Medulla oblongata (tissue), 1 donor: ENCODE measurements around the gene BRD2.
"Not testable (repeated sequence)": the region's sequence is repeated elsewhere in the genome, so short reads cannot be mapped to it uniquely, and the experiment has no call there.

Source experiments
- DNase-seq: peaks from one replicate; pipeline ENCODE4 v3.0.0-alpha.2; 2015; ENCODE audit errors: extremely low spot score

The BRD2 gene

DNA sequence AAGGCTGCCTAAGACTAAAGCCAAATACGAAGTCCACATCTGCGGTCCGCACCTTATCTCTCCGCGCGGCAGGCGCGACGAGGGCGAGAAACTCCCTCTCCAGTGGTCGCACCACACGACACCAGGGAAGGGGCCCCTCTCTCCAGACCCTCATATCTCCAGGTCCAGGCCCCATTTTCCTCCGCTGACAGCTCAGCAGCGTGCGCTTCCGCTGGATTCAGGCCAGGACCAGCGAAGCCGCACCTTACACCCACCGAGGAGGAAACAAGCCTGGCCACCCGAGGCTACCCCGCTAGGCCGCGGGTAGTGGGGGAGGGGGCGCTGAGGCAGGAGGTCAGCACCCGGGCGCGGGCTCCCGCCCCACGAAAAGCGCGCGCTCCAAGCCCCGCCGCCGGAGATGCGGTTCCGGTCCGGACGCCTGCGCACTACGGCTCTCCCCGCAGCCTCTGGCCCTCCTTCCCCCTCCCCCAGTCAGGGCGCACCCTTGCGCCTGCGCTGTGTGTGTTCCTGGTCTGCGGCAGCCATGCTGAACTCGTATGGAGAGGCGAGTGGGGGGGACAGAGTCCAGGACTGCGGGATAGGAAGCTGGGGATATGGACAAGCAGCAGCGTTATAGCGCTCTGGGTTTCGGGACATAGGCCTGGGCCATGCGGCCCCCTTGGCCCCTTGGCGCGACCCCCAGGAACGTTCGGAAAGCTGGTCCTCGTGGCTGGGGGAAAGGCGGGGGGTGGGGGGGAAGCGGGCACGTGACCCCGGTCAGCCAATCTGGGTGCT, at the start of gene BRD2:
Gene BRD2, plus strand, starts transcription at position 502 of the 774 bp plus-strand sequence. CDS start 4,305 bp downstream, outside the sequence.
- DNase-seq = peak; percentile 99

DNA sequence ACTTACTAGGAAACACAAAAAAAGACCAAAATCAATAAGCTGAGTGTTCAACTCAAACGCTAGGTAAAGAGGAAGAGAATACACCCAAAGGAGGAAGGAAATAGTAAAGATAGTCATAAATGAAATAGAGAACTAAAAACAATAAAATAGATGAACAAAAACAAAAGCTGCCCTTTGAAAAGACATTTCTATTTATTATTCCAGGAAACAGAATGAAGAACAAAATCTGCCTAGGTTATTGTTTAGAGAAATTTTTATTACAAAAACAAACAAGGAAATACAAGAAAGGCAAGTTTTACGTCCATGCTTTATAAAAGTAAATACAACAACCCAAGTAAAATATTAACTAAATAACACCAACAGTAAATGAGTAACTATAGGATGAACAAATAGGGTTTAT, 47.7 kb upstream of the BRD2 start:
- DNase-seq = no peak

- no peak for DNase-seq
Measured at GRCh38 chr6:32922083-32922482, 46.3 kb upstream of the BRD2 start.

DNA sequence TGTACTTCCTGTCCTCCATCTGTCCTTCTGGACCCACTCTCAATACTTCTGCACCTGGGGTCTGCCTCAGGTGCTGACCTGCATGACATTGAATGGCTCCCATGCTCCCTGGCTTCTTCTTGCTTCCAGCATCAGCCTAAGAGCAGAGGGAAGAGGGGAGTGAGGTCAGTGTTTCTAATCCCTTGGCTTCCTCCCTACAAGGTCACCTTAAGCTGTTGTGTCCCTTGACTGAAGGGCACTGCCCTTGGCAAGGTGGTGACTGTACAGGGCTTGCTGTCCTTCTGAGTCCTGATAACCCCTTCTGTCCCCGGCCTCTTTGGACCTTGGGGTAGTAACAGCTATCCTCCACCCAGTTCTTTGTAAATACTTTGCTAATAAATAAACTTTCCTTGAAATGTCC, 37.2 kb upstream of the BRD2 start:
- DNase-seq = no peak

DNA sequence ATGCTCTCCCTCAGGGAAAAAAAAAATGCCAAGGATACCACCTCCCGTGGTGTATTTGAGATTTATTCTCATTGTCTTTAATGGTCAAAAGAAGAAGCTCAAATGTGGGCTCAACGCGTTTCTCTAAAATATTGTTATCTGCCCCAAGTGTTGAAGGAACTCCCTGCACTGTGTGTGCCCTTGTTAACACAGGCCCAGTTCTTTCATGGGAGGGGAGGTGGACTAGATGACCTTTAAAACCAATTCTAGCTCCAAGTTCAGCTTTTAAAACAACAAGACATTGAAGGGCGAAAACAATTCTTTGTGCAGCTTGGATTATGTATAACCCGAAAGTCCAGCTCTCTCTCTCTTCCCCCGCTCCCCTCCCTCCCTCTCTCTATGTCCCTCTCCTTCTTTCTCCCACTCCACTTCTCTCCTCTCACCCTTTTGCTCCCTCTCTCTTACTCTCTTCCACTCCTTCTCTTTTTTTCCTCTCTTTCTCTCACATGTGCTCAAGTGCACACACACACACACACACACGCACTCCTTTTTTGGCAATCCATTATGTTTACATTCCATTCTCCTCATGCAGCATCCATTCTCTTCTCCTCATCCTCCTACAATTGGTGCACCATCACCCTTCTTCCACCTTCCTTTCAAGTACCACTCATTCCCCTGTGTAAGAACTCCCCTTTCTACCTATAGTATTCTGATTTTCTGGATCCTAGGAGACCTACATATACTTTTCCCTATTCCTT, 36.1 kb upstream of the BRD2 start:
- no peak for DNase-seq

GRCh38 chr6:32933661-32934085, 34.7 kb upstream of the BRD2 start:
- DNase-seq = peak; percentile 89

DNA sequence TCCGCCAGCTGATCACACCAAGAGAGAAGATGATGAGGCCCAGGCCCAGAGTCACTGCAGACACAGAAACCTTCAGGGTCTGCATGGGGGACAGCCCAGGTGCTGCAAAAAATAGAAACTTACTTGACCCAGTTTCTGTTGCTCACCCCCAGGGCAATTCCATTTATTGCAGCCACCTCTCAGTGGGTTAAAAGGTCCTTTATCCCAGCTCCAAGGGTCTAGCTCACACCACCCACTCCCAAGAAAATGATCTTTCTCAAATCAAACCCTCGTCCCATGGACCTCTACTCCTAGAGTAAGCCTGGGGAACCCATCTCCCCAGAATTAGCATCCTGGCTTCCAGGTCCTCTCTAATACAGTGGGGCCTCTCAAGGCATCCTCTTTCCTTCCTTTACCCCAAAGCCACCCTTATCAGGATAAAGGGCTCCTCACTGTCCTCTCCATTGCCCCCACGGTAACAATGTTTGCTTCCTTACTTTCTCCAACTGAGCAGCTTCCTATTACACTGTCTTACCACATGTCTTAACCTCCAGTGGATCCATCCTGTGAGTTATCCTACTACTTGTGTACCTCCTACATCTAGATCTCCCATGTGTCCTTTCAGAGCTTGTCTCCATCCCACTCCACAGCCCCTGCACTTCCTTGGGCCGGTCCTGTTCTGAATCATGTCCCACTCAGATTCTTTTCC, 32.7 kb upstream of the BRD2 start:
- no peak for DNase-seq

GRCh38 chr6:32936239-32937152, 31.9 kb upstream of the BRD2 start:
- DNase-seq = peak; percentile 65

- peak; percentile 73 for DNase-seq
Measured at GRCh38 chr6:32937230-32937633, 31.2 kb upstream of the BRD2 start.

DNA sequence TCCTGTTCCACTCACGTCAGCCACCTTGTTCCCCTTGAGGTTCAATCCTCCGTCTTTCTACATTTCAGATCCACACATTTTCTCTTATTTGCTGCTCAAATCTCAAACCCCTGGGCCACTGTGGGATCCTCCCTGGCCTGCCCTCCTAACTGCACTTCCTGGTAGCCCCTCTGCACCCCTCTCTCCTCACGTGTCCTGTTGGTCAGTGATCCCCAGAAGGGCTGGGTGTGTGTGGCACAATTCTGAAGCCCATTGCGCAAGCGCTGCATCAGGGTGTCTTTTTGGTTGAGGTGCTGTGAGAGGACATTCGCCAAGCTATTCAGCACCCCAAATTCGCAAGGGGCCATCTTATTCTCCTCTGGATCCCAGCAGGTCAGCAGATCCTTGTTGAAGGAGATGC, 29.9 kb upstream of the BRD2 start:
- no peak for DNase-seq

DNA sequence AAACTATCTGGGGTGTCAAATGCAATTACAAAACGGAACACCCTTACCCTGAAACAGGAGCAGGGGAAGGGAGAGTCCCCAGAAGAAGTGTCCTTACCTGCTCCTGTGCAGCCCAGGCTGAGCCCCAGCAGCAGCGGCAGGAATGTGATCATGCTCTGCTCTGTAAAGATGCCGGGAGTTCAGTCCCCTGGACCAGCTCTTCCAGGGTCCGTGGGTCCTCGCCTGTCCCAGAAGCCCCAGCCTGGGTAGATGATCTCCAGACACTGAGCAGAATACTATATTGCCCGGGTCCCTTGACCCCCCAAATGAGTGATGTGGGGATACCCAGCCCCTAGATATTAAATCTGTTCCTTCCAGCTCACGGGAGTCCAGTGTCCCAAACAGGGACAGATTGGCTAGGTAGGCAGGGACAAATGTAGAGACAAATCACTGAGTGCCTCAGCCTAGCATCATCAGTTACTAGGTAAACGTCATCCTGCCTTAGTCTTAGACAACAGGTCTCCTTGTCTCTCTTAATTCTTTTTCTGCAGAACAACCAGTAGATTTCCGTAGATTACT, 27.7 kb upstream of the BRD2 start, which contains the start of gene HLA-DMB:
Gene HLA-DMB, minus strand, starts transcription at position 373 of the 558 bp plus-strand sequence. Its CDS starts 221 bp downstream, at position 152.
- DNase-seq = peak; percentile 96

DNA sequence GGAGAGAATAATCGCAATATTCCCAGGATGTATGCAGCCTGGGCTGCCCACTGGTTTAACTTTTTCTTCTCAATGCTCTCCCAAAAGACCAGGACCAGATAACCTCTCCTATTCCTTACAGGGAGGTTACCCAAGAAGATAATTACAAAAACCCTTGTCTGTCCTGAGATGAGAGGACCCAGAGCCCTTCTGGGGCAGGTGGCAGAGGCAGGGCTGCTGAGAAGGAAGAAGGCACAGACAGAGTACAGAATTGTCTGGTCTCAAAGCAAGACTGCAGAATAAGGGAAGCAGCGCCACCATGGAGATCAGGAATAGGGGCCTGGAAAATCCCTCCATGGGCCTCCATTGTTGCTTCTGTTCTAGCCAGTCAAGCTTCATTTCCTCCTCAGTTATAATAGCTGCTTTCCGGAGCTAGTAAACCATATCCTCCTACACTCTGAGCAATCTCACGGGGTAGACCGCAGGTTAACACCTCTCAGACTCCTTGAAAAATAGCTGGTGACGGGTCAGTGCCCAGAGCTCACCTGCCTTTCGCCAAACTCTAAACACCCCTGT, 27.1 kb upstream of the BRD2 start:
- DNase-seq = no peak

DNA sequence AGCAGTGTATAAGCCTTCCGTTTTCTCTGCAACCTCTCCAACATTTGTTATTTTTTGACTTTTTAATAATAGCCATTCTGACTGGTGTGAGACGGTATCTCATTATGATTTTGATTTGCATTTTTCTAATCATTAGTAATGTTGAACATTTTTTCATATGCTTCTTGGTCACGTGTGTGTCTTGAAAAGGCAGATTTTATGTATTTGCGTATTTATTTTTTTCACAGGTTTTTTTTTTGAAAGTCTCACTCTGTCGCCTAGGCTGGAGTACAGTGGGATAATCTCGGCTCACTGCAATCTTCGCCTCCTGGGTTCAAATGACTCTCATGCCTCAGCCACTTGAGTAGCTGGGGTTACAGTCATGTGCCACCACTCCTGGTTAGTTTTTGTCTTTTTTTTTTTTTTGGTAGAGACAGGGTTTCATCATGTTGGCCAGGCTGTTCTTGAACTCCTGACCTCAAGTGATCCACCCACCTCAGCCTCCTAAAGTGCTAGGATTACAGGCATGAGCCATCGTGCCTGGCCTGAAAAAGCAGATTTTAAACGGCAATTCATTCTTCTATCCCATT, 25.8 kb upstream of the BRD2 start:
- not testable (repeated sequence) for DNase-seq

- DNase-seq = peak; percentile 83
Measured at GRCh38 chr6:32943864-32944649, 24.3 kb upstream of the BRD2 start.

- DNase-seq = no peak
Measured at GRCh38 chr6:32945108-32945760, 23.2 kb upstream of the BRD2 start.

DNA sequence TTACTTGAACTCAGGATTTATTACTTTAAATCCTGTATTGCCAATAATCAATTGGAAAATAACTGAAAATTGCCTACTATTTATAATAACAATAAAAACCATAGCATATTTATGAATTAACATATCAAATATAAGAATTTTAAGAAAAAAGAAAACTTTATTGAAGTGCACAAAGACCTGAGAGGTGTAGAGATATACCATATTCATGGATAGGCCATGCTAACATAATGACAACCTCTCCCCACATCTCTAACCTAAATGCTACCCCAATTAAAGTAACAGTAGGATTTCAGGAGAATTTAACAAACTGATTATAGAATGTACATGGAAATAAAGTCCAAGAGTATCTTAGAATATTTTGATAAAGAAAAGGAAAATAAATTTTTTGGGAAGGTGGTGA, 22.4 kb upstream of the BRD2 start:
- DNase-seq = no peak

DNA sequence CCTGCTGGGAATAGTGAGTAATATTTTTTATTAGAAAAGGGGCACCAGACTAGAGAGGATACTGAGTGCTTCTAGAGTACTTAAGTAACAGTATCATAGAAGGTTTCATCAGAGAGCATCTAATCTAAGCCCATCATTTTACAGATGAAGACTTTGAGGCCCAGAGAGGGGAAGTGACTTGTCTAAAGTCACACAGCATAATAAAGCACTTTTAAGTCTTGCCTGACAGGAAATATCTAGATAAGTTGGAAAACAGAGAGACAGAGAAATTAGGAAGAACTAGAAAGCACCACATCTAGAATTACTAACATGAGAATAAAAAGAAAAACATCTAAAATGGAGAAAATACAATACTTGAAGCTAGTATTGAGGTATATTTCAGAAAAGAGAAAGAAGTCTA, 21.5 kb upstream of the BRD2 start:
- DNase-seq = no peak

- DNase-seq = no peak
Measured at GRCh38 chr6:32947552-32948465, 20.6 kb upstream of the BRD2 start.
